Measurements from ENCODE around the gene MACF1.

DNA sequence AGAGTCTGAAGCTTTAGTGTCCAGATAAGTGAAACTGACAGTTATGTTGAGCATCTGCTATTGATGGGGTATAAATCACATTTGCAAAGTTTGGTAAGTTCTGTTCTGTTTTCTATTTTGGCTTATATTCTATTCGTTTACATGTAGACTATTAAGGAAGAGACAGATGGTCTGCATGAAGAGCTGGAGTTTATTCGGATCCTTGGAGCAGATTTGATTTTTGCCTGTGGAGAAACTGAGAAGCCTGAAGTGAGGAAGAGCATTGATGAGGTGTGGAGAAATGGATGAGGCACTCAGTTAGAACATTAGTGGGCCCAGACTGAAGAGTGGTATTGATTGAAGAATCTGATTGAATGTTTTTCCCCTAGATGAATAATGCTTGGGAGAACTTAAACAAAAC, 236.4 kb downstream of the MACF1 start:
- TF ChIP-seq, protein P1, sequence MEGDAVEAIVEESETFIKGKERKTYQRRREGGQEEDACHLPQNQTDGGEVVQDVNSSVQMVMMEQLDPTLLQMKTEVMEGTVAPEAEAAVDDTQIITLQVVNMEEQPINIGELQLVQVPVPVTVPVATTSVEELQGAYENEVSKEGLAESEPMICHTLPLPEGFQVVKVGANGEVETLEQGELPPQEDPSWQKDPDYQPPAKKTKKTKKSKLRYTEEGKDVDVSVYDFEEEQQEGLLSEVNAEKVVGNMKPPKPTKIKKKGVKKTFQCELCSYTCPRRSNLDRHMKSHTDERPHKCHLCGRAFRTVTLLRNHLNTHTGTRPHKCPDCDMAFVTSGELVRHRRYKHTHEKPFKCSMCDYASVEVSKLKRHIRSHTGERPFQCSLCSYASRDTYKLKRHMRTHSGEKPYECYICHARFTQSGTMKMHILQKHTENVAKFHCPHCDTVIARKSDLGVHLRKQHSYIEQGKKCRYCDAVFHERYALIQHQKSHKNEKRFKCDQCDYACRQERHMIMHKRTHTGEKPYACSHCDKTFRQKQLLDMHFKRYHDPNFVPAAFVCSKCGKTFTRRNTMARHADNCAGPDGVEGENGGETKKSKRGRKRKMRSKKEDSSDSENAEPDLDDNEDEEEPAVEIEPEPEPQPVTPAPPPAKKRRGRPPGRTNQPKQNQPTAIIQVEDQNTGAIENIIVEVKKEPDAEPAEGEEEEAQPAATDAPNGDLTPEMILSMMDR (IDR thresholded peaks at IDR 0.05) = no peak
- no peak for TF ChIP-seq POLR2AphosphoS5 (IDR thresholded peaks at IDR 0.05)
- TF ChIP-seq POLR2A (IDR thresholded peaks at IDR 0.05; ENCODE audit: low read depth) = no peak

Data from esophagus muscularis mucosa (tissue), 3 donors.